ENCODE results near the gene ZNF335.

- no peak for TF ChIP-seq ZNF274 (IDR thresholded peaks at IDR 0.05; ENCODE audit: low read depth, low read length)
- TF ChIP-seq SUZ12 (IDR thresholded peaks at IDR 0.05; ENCODE audit: extremely low read depth, insufficient read depth, insufficient read length), result no peak
Observed at GRCh38 chr20:45971425-45971674, 653 bp downstream of the ZNF335 start.
